Neutrophil (primary cell): ENCODE data around the gene TBL3.
"Not testable (repeated sequence)": the region's sequence is repeated elsewhere in the genome, so short reads cannot be mapped to it uniquely, and the experiment has no call there.

Source experiments
- H3K27ac ChIP-seq: fragments of 200-600 bp; sonication (generic); 2 replicates; pipeline ENCODE4 v1.5.1; 2016; ENCODE audit warnings: mild to moderate bottlenecking, moderate library complexity
- H3K27me3 ChIP-seq: fragments of 200-600 bp; sonication (generic); 2 replicates; pipeline ENCODE4 v1.6.0; 2016; ENCODE audit warnings: mild to moderate bottlenecking
- H3K36me3 ChIP-seq: fragments of 200-600 bp; sonication (generic); 2 replicates; pipeline ENCODE4 v1.5.1; 2017
- H3K4me1 ChIP-seq, 2 experiments: fragments of 200-600 bp in 1 of 2; sonication (generic) in 1 of 2; 1 replicate in 1 of 2; 2 replicates in 1 of 2; pipeline versions ENCODE4 v1.5.1 to v1.6.1; 2013 to 2016; ENCODE audit warnings: low read depth in 1 of 2, low read length in 1 of 2, mild to moderate bottlenecking in 1 of 2, moderate library complexity in 1 of 2; ENCODE audit not compliant: control insufficient read depth in 1 of 2, insufficient read depth in 1 of 2
- H3K4me3 ChIP-seq, 2 experiments: fragments of 200-600 bp in 1 of 2; sonication (generic) in 1 of 2; 1 replicate in 1 of 2; 2 replicates in 1 of 2; pipeline ENCODE4 v1.5.1; 2013 to 2016; ENCODE audit warnings: low read depth in 1 of 2, low read length in 1 of 2, mild to moderate bottlenecking in 1 of 2, moderate library complexity in 1 of 2
- H3K9me3 ChIP-seq: fragments of 200-600 bp; sonication (generic); 2 replicates; pipeline ENCODE4 v1.5.1; 2016
- TF ChIP-seq, protein P1 (sequence below): fragments of 200-600 bp; sonication (generic); IDR thresholded peaks from 2 replicates; pipeline ENCODE4 v1.5.1; 2016; ENCODE audit warnings: antibody characterized with exemption

The TBL3 gene

DNA sequence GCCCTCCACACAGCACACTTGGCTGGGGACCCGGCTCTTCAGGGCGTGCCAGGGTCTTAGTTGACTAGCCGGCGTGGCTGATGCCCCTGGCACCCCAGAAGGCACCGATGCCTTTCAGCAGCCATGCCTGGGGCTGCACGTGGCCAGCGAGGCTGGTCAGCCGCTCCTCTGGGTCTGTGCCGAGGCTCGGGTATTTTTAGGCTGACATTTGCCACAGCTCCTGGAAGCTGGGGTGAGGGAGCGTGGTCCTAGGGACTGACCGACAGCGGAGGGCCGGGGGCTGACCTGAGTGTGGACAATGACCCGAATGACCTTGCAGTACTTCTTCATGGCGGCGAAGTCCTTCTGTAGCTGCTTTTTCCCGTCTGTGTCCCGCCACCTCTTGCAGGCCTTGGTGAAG is 21.3 kb upstream of the TBL3 start:
- Histone ChIP-seq H3K36me3 (no peaks in the 10 kb centered on the region), H3K27me3 (no peaks in the 10 kb centered on the region), H3K9me3 (no peaks in the 10 kb centered on the region), H3K27ac (no peak overlapping the region), H3K4me3 (no peak overlapping the region), H3K4me1 (no peaks in the 10 kb centered on the region)
- TF ChIP-seq, protein P1, sequence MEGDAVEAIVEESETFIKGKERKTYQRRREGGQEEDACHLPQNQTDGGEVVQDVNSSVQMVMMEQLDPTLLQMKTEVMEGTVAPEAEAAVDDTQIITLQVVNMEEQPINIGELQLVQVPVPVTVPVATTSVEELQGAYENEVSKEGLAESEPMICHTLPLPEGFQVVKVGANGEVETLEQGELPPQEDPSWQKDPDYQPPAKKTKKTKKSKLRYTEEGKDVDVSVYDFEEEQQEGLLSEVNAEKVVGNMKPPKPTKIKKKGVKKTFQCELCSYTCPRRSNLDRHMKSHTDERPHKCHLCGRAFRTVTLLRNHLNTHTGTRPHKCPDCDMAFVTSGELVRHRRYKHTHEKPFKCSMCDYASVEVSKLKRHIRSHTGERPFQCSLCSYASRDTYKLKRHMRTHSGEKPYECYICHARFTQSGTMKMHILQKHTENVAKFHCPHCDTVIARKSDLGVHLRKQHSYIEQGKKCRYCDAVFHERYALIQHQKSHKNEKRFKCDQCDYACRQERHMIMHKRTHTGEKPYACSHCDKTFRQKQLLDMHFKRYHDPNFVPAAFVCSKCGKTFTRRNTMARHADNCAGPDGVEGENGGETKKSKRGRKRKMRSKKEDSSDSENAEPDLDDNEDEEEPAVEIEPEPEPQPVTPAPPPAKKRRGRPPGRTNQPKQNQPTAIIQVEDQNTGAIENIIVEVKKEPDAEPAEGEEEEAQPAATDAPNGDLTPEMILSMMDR, result no peak

DNA sequence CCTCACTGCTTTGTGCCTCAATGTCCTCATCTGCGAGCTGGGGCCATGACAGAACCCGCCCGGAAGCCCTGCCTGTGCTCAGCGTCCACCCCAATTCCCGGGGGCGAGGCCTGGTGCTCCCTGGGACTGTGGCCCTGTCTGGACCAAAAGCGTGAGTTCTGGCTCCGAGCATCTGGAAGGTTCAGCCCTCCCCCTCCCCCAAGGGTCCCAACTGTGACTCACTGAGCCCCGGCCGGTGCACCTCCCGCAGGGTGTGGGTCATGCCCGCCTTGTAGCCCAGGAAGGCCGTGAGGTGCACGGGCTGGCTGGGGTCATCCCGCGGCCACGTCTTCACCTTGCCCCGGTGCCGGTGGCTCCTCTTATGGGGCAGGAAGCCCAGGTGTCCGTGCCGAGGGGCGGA is 18.1 kb upstream of the TBL3 start:
- no peak overlapping the region for H3K27ac ChIP-seq
- H3K4me3 ChIP-seq, result no peak overlapping the region
- H3K36me3 ChIP-seq, result no peaks in the 10 kb centered on the region
- H3K27me3 ChIP-seq, result peaks cover 3% of the 10 kb centered on the region
- no peaks in the 10 kb centered on the region for H3K9me3 ChIP-seq
- H3K4me1 ChIP-seq, result peaks cover 2% of the 10 kb centered on the region in 2 experiments
- TF ChIP-seq, protein P1, result no peak

DNA sequence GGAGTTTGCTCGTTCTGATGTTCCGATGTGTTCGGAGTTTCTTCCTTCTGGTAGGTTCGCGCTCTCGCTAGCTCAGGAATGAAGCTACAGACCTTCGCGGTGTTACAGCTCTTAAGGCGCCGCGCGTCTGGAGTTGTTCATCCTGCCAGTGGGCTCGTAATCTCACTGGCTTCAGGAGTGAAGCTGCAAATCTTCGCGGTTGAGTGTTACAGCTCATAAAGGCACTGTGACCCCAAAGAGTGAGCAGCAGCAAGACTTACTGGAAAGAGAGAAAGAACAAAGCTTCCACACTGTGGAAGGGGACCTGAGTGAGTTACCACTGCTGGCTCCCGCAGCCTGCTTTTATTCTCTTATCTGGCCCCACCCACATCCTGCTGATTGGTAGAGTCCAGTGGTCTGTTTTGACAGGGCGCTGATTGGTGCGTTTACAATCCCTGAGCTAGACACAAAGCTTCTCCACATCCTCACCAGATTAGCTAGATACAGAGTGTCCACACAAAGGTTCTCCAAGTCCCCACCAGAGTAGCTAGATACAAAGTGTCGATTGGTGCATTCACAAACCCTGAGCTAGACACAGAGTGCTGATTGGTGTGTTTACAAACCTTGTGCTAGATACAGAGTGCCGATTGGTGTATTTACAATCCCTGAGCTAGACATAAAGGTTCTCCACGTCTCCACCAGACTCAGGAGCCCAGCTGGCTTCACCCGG is 14.3 kb upstream of the TBL3 start:
- H3K4me3 ChIP-seq, H3K27ac ChIP-seq, H3K9me3 ChIP-seq, H3K27me3 ChIP-seq: not testable (repeated sequence)
- peaks cover 17% of the 10 kb centered on the region for H3K36me3 ChIP-seq
- H3K4me1 ChIP-seq, result peaks cover 23 to 25% of the 10 kb centered on the region in 2 experiments

DNA sequence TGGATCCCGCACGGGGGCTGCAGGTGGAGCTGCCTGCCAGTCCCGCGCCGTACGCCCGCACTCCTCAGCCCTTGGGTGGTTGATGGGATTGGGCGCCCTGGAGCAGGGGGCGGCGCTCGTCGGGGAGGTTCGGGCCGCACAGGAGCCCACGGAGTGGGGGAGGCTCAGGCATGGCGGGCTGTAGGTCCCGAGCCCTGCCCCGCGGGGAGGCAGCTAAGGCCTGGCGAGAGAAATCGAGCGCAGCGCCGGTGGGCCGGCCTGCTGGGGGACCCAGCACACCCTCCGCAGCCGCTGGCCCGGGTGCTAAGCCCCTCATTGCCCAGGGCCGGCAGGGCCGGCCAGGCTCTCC is 13.7 kb upstream of the TBL3 start:
- not testable (repeated sequence) for H3K27ac ChIP-seq, H3K9me3 ChIP-seq, H3K27me3 ChIP-seq, H3K4me3 ChIP-seq
- Histone ChIP-seq H3K4me1 (peaks cover 23 to 29% of the 10 kb centered on the region in 2 experiments), H3K36me3 (peaks cover 20% of the 10 kb centered on the region)

DNA sequence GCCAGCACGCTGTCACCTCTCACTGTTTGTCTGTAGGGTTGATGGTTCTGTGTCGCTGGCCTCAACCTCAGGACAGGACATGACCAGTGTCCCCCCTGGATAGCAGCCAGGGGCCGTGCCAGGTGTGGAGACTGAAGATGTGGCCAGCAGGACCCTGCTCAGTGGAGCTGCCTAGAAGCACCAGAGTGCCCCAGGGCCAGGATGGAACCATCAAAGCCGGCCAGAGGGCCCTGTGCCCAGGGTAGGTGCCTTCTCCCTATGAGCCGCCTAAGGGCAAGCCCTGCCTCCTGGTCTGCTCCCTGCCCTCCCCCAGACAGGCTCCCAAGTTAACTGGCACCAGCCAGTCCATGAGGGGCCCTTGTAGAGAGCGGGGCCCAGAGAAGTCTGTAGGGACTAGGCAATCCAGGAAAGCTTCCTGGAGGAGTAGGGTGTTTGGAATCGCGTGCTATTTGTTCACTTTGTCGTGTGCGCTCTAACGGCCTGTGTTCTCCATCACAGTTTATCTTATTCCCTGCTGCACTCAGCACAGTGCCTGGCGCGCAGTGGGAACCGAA is 13.1 kb upstream of the TBL3 start:
- TF ChIP-seq, protein P1, result no peak
- Histone ChIP-seq H3K4me1 (peaks cover 29 to 35% of the 10 kb centered on the region in 2 experiments), H3K27me3 (peaks cover 3% of the 10 kb centered on the region), H3K9me3 (no peaks in the 10 kb centered on the region), H3K4me3 (peak overlapping the region; percentile 82 to 83), H3K36me3 (peaks cover 20% of the 10 kb centered on the region), H3K27ac (peak overlapping the region; percentile 68)

DNA sequence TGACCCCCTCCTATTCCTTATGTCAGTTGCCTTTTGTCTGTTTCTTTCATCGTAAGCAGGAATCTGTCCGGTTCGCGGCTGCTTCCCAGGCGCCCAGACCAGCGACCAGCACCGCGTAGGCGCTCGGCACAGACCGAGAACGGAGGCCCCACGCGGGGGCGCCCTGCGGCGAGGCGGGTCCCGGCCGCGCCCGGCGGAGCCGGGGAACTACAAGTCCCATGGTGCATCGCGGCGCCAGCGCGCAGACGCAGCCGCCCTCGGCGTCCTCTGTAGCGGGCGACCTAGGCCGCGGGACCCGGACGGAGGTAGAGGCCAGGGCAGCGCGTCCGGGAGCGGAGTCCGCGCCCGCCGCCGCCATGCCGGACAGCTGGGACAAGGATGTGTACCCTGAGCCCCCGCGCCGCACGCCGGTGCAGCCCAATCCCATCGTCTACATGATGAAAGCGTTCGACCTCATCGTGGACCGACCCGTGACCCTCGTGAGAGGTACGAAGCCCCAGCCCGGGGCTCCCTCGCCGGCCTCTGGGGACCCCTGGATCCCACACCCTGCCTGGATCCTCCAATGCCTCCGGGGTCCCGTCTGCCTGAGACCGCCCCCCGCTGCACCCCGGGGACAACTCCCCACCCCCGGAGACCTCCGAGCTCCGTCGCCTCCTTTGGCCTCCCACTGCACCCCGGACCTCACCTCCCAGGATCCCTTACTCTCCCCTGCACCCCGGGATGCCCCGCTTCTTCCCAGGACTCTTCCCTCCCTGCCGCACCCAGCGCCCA is 12.4 kb upstream of the TBL3 start, which contains the start of gene NDUFB10:
Gene NDUFB10 (plus strand): TSS at position 270 of the 771 bp plus-strand sequence. CDS start 87 bp downstream, at position 357.
- H3K9me3 ChIP-seq, result no peaks in the 10 kb centered on the region
- TF ChIP-seq, protein P1, result peak; percentile 73
- H3K4me3 ChIP-seq, result peak within 1 kb of the TSS; percentile 82 to 83
- H3K36me3 ChIP-seq, result peaks cover 20% of the 10 kb centered on the region
- H3K4me1 ChIP-seq, result peaks cover 36 to 40% of the 10 kb centered on the region in 2 experiments
- peak within 1 kb of the TSS; percentile 68 for H3K27ac ChIP-seq
- peaks cover 3% of the 10 kb centered on the region for H3K27me3 ChIP-seq
